Measurements from ENCODE around the gene DDC. TPM values are rescaled to one million over a fixed set of nuclear protein-coding genes. Genes with fewer than 3 reads are reported as not detected.
A peak's percentile ranks its signal among the peaks of the same experiment; 100 is the strongest.

Gene DDC
- total RNA-seq, 1 donor from 2014 or later, result 1.4 TPM

DNA sequence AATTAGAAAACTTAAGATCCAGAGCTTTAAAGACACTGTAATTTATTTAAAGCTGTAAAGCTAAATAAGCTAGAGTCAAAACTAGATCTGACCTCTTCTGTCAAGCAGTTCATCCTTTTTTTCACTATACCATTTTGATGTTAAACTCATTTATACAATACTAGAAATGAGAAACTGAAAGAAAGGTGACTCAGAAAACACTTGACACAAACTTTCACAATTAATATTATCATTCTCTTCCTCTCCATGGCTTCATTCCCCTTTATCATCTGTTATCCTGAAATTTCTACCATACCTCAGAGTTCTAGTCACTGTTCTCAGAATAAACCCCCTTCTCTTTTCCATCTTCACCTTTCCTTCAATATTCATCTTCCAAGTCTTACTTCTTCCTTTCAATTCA is 116.4 kb downstream of the DDC start:
- H3K4me3 ChIP-seq (ENCODE audit: low read depth, low read length), result no peak overlapping the region
- DNase-seq (ENCODE audit: low read depth), result no peak
- TF ChIP-seq, protein P1, sequence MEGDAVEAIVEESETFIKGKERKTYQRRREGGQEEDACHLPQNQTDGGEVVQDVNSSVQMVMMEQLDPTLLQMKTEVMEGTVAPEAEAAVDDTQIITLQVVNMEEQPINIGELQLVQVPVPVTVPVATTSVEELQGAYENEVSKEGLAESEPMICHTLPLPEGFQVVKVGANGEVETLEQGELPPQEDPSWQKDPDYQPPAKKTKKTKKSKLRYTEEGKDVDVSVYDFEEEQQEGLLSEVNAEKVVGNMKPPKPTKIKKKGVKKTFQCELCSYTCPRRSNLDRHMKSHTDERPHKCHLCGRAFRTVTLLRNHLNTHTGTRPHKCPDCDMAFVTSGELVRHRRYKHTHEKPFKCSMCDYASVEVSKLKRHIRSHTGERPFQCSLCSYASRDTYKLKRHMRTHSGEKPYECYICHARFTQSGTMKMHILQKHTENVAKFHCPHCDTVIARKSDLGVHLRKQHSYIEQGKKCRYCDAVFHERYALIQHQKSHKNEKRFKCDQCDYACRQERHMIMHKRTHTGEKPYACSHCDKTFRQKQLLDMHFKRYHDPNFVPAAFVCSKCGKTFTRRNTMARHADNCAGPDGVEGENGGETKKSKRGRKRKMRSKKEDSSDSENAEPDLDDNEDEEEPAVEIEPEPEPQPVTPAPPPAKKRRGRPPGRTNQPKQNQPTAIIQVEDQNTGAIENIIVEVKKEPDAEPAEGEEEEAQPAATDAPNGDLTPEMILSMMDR (conservative IDR thresholded peaks at IDR 0.05; ENCODE audit: low read depth, low read length), result no peak

DNA sequence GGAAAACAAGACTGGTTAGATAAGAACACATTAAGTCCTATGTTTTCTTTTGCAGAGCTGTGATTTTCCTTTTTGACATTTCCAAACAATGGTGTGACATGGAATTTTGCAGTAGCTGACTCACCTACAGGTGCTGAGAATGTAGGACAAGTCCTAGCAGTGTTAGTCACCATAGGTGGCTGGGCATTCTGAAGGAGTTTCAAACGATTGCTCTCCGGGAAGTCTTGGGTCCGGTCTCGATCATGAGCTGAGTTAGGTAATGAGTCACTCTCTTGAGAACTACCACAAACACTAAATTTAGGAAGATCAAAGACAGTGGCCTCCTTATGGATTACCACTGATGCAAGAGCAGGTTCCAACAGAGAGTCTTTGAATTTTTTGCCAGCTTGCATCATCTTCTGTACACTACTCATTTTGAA is 118.7 kb downstream of the DDC start:
- TF ChIP-seq, protein P1 (conservative IDR thresholded peaks at IDR 0.05; ENCODE audit: low read depth, low read length), result no peak
- peak; percentile 97 for DNase-seq (ENCODE audit: low read depth)
- H3K4me3 ChIP-seq (ENCODE audit: low read depth, low read length), result no peak overlapping the region

DNA sequence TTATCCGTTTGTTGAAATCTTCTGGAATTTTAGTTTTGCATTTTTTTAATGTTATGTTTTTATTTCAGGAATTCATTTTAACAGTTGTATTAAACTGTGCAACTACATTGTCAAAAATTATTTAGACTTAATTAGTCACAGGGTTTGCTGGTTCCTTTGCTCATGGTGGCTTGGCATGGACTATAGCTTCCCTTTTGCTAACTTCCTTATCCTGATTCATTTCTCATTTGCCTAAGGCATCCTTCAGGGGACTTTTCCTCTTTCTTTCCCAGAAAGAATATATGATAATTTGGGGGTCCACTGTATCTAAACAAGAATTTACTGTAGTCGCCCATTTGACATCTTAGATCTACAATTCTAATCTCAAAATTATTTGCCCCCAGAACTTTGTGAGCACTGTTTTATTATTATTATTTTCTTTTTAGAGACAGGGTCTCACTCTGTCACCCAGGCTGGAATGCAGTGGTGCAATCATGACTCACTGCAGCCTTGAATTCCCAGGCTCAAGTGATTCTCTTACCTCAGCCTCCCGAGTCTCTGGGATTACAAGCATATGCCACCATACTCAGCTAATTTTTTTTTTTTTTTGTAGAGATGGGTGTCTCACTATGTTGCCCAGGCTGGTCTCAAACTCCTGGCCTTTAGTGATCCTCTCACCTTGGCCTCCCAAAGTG is 128.9 kb downstream of the DDC start:
- peak; percentile 72 for DNase-seq (ENCODE audit: low read depth)
- H3K4me3 ChIP-seq (ENCODE audit: low read depth, low read length), result no peak overlapping the region
- TF ChIP-seq, protein P1 (conservative IDR thresholded peaks at IDR 0.05; ENCODE audit: low read depth, low read length), result no peak

DNA sequence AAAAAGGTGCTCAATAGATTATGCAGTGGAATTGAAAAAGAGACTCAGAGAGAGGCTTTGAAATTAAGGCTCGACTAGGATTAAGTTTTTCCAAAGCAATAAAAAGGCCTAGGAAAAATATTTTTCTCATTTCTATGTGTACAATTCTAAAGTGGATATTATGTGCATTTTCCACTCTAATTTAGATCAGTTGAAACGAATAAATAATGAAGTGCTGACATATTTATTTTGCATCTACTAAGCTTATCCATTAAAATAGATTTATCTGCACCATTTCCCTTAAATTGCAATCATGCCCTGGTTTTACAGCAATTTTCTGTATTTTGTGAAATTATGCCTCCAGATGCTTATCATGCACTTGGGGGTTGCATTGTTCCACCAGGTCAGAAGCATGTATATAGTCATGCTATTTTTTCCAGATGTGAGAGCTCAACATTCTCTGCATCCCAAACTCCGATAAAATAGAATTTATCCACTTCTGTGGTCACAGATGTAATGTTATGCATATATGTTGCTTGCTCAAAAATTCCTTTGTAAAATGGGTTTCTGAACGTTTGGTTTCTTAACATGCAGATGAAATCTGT is 133.4 kb downstream of the DDC start:
- TF ChIP-seq, protein P1 (conservative IDR thresholded peaks at IDR 0.05; ENCODE audit: low read depth, low read length), result no peak
- H3K4me3 ChIP-seq (ENCODE audit: low read depth, low read length), result no peak overlapping the region
- no peak for DNase-seq (ENCODE audit: low read depth)

DNA sequence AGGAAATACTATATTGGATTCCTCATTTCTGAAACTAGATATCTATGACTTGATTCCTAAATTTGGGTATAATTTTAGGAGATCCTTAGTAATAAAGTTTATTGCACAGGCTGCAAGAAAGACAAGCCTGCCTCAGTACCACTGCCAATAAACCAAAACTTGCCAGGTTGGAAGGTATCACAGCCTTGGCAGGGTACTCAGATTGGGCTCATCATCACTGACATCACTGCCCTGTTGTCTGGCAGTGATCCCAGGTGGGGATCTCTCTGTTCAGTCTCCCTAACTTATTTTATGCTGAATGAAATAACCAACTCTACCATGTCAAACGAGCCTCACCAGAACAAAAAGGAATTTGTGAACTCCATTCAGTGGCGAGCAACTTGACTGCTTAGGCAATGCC is 133.9 kb downstream of the DDC start:
- no peak for DNase-seq (ENCODE audit: low read depth)
- TF ChIP-seq, protein P1 (conservative IDR thresholded peaks at IDR 0.05; ENCODE audit: low read depth, low read length), result no peak
- no peak overlapping the region for H3K4me3 ChIP-seq (ENCODE audit: low read depth, low read length)

DNA sequence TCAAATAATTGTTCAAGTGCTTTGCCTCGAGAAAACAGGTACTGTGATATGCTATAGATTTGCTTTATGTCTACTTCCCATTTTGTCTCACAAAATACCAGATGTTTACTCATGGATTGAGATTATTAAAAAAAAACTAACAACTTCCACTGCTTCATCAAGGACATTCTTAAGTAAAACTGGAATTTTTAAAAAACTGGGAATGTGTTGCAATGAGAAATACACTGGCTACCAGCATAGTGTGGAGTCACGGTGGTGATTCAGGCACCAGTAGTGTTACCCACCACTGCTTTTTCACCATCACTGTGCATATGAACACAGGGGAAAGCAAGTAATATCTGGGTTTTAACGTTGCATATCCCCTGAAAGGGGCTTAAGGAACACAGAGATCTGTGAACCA is 136.3 kb downstream of the DDC start:
- no peak for DNase-seq (ENCODE audit: low read depth)
- H3K4me3 ChIP-seq (ENCODE audit: low read depth, low read length), result no peak overlapping the region
- TF ChIP-seq, protein P1 (conservative IDR thresholded peaks at IDR 0.05; ENCODE audit: low read depth, low read length), result no peak

DNA sequence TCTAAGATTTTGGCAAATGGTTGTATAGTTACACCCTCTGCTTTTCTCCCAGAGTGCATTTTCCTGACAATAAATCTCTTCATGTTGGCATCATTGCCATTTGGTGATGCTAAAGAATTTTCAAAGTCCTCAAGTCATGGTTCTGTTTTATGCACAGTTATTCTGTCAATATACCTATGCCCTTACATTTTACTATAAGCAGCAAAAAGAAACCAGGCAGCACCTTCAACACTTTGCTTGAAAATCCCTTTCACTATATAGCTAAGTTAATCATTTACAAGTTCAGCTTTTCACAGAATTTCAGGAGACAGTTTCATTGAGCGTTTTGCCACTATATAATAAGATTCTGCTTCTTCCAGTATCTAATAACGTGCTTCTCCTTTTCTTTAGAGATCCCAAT is 137.7 kb downstream of the DDC start:
- TF ChIP-seq, protein P1 (conservative IDR thresholded peaks at IDR 0.05; ENCODE audit: low read depth, low read length), result no peak
- no peak overlapping the region for H3K4me3 ChIP-seq (ENCODE audit: low read depth, low read length)
- no peak for DNase-seq (ENCODE audit: low read depth)

Measured in epithelial cell of proximal tubule (primary cell).